Activated CD8-positive, alpha-beta T cell treated with anti-CD3 and anti-CD28 coated beads for 36 hours (primary cell): ENCODE data around the gene COL4A3. TPM values are rescaled to one million over a fixed set of nuclear protein-coding genes. Genes with fewer than 3 reads are reported as not detected.
A peak's percentile ranks its signal among the peaks of the same experiment; 100 is the strongest.

ENCODE experiments used
- ATAC-seq: fragments of 200-7000 bp; cut with Tn5 transposase; one replicate; pipeline ENCODE4 v1.10.0; 2021; ENCODE audit warnings: mild to moderate bottlenecking, moderate library complexity
- CTCF ChIA-PET: fragments of 350-600 bp; sonication (Branson Sonifier 250); formaldehyde crosslinking; loops from one replicate; lab custom pipeline; 2021; ENCODE audit warnings: antibody characterized with exemption; lab: Charles Lee
- POLR2A ChIA-PET: fragments of 350-600 bp; sonication (Branson Sonifier 250); formaldehyde crosslinking; loops from one replicate; lab custom pipeline; 2021; ENCODE audit warnings: antibody characterized with exemption; lab: Charles Lee
- DNase-seq: peaks from one replicate; pipeline ENCODE4 v3.0.0-alpha.2; 2020
- H3K27ac Mint-ChIP-seq: one replicate; pipeline ENCODE4 v1.8.0; 2021; ENCODE audit warnings: mild to moderate bottlenecking, mixed read lengths
- H3K27me3 Mint-ChIP-seq: one replicate; pipeline ENCODE4 v1.8.0; 2021; ENCODE audit warnings: mixed read lengths
- H3K36me3 Mint-ChIP-seq: one replicate; pipeline ENCODE4 v1.8.0; 2021; ENCODE audit warnings: low read depth, mixed read lengths
- H3K4me1 Mint-ChIP-seq: one replicate; pipeline ENCODE4 v1.8.0; 2021; ENCODE audit warnings: low read depth, mixed read lengths
- H3K4me3 Mint-ChIP-seq: one replicate; pipeline ENCODE4 v1.8.0; 2021; ENCODE audit warnings: mild to moderate bottlenecking, moderate library complexity, mixed read lengths
- H3K9me3 Mint-ChIP-seq: one replicate; pipeline ENCODE4 v1.8.0; 2021; ENCODE audit warnings: mixed read lengths
- CTCF ChIP-seq: fragments of 200-600 bp; IDR thresholded peaks from one replicate; pipeline ENCODE4 v1.8.0; 2022; ENCODE audit warnings: antibody characterized with exemption, mild to moderate bottlenecking
- intact Hi-C: fragments of 100-400 bp; cut with micrococcal nuclease; formaldehyde crosslinking; loops from one replicate; pipeline ENCODE4 v1.10.0; 2022
- total RNA-seq, 2 experiments: library from RNA; stranded (reverse); gene quantifications; one replicate each; pipeline ENCODE4 v1.2.3, GENCODE V29; 2021

The COL4A3 gene
- total RNA-seq, 2 experiments from 2014 or later: not detected

- H3K27ac Mint-ChIP-seq: no peak overlapping the region
- TF ChIP-seq CTCF: no peak
- no peak overlapping the region for H3K4me3 Mint-ChIP-seq
- peaks cover 7% of the 10 kb centered on the region for H3K36me3 Mint-ChIP-seq
- ChIA-PET CTCF (no interaction called here), POLR2A (no interaction called here)
- ATAC-seq (no peak), DNase-seq (no peak)
- no peaks in the 10 kb centered on the region for H3K9me3 Mint-ChIP-seq
- H3K4me1 Mint-ChIP-seq: no peaks in the 10 kb centered on the region
- intact Hi-C loops: no loop called here
- H3K27me3 Mint-ChIP-seq: no peaks in the 10 kb centered on the region
Measured at GRCh38 chr2:227360351-227360750, 195.9 kb downstream of the COL4A3 start.

GRCh38 chr2:227363756-227364155, 199.3 kb downstream of the COL4A3 start:
- ATAC-seq: no peak
- H3K27ac Mint-ChIP-seq: no peak overlapping the region

More at GRCh38 chr2:227363756-227364155, 199.3 kb downstream of the COL4A3 start:
- peaks cover 5% of the 10 kb centered on the region for H3K36me3 Mint-ChIP-seq
- ChIA-PET POLR2A (no interaction called here), CTCF (no interaction called here)
- intact Hi-C loops: no loop called here
- no peaks in the 10 kb centered on the region for H3K27me3 Mint-ChIP-seq
- H3K4me1 Mint-ChIP-seq: peaks cover 4% of the 10 kb centered on the region
- peak; percentile 30 for TF ChIP-seq CTCF
- H3K9me3 Mint-ChIP-seq: no peaks in the 10 kb centered on the region
- no peak for DNase-seq
- H3K4me3 Mint-ChIP-seq: no peak overlapping the region

Other genes with a start within 250 kb of the COL4A3 start
- not detected for gene COL4A4, start 419 bp upstream of the COL4A3 start, total RNA-seq
- 10 to 100 TPM; 66.5 to 73.9 TPM for gene MFF, start 160.6 kb downstream of the COL4A3 start, total RNA-seq
- gene TM4SF20, start 214.7 kb downstream of the COL4A3 start, total RNA-seq: not detected
- gene SCYGR1, start 223.3 kb downstream of the COL4A3 start, total RNA-seq: not detected